GM06990 (cell line): ENCODE measurements around the gene C1orf50.
A peak's percentile ranks its signal among the peaks of the same experiment; 100 is the strongest.
"Not testable (repeated sequence)": the region's sequence is repeated elsewhere in the genome, so short reads cannot be mapped to it uniquely, and the experiment has no call there.

Experiments used
- DNase-seq: peaks from one replicate; pipeline ENCODE4 v3.0.0-alpha.2; 2011; ENCODE audit not compliant: insufficient read length; ENCODE audit errors: extremely low read depth
- H3K27me3 ChIP-seq: replicated peaks from 2 replicates; pipeline ENCODE4 v1.6.0; 2011; ENCODE audit warnings: low read length; ENCODE audit not compliant: control insufficient read depth, insufficient read depth
- H3K36me3 ChIP-seq: 2 replicates; pipeline ENCODE4 v1.5.1; 2011; ENCODE audit warnings: low read length; ENCODE audit not compliant: control insufficient read depth, insufficient read depth
- H3K4me3 ChIP-seq: replicated peaks from 2 replicates; pipeline ENCODE4 v1.5.1; 2011; ENCODE audit warnings: low read depth, mild to moderate bottlenecking, control low read depth, low read length
- TF ChIP-seq, protein P1 (sequence below): IDR thresholded peaks from 2 replicates; pipeline ENCODE4 v1.5.1; 2011; ENCODE audit warnings: low read length, control low read depth, mild to moderate bottlenecking, inconsistent platforms; ENCODE audit not compliant: insufficient read depth, poor library complexity, severe bottlenecking

C1orf50 gene

DNA sequence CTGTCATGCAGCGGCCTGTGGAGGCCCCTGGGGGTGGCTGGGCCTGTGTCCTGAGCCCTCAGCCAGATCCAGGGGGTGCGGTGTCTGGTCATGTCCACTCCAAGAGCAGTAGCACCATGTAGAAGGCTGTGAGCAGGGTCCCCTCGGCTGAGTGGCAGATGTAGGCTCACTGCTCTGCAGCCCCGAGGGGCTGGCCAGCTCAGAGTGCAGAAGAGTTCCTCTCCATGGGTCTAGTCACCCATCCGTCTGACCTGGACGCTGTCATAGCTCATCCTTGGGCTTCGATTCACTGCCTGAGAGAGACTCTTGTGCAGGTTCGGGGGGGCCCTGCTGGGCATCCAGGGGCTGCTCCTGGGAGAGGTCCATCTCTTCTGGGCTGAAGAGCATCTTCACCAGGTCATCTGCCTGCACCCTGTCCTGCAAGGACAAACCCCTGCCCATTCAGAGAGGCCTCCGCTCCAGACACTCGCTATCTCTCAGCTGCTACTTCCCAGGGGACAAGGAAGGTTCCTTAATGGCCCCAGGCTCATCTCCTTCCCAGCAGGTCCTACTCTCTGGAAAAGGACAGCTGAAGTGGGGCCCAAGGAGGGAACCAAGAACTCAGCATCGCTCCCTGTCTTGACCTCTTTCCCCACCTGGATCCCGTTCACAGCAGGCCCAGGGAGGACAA, 20.5 kb upstream of the C1orf50 start:
- H3K36me3 ChIP-seq: peaks cover 23% of the 10 kb centered on the region
- no peak for DNase-seq
- TF ChIP-seq, protein P1, sequence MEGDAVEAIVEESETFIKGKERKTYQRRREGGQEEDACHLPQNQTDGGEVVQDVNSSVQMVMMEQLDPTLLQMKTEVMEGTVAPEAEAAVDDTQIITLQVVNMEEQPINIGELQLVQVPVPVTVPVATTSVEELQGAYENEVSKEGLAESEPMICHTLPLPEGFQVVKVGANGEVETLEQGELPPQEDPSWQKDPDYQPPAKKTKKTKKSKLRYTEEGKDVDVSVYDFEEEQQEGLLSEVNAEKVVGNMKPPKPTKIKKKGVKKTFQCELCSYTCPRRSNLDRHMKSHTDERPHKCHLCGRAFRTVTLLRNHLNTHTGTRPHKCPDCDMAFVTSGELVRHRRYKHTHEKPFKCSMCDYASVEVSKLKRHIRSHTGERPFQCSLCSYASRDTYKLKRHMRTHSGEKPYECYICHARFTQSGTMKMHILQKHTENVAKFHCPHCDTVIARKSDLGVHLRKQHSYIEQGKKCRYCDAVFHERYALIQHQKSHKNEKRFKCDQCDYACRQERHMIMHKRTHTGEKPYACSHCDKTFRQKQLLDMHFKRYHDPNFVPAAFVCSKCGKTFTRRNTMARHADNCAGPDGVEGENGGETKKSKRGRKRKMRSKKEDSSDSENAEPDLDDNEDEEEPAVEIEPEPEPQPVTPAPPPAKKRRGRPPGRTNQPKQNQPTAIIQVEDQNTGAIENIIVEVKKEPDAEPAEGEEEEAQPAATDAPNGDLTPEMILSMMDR: no peak
- no peak overlapping the region for H3K4me3 ChIP-seq
- no peaks in the 10 kb centered on the region for H3K27me3 ChIP-seq

DNA sequence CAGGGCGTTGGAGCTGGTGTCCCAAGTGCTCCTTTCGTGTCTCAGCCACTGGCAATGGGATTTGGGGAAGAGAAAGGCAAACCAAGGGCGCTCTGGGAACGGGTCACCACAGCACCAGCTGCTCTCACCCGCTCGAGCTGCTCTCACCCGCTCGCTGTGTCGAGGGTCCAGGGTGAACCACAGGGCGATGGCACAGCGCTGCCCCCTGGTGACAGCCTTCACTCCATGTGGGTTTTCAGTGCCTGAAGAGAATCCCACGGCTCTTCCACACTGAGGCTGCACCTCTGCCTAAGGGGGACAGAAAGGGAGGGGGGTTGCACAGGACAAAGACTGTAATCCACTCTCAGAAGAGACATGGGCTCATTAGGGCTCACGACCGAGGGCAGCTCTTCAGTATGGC, 19.9 kb upstream of the C1orf50 start:
- TF ChIP-seq, protein P1: peak; percentile 78
- no peak overlapping the region for H3K4me3 ChIP-seq
- H3K36me3 ChIP-seq: peaks cover 27% of the 10 kb centered on the region
- H3K27me3 ChIP-seq: no peaks in the 10 kb centered on the region
- DNase-seq: no peak

DNA sequence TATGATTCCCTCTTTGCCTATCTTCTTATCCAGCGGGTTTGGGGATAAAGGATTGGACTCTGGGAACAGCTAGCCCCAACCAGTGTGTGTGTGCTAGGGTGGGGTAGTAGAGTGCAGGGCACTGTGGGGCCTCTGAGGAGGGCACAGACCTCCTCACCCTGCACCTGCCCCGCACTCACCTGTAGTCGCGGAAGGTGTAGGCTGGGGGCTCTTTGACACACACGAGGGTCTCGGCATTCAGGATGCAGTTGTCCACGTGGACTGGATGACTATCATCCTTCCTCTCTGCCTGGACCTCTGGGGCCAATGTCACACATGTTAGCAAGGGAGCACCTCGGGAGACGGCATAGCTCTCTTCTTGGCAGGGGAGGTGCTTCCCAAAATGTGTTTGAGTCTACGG, 19.0 kb upstream of the C1orf50 start:
- TF ChIP-seq, protein P1: no peak
- H3K4me3 ChIP-seq: no peak overlapping the region
- H3K27me3 ChIP-seq: no peaks in the 10 kb centered on the region
- H3K36me3 ChIP-seq: peaks cover 33% of the 10 kb centered on the region
- no peak for DNase-seq

DNA sequence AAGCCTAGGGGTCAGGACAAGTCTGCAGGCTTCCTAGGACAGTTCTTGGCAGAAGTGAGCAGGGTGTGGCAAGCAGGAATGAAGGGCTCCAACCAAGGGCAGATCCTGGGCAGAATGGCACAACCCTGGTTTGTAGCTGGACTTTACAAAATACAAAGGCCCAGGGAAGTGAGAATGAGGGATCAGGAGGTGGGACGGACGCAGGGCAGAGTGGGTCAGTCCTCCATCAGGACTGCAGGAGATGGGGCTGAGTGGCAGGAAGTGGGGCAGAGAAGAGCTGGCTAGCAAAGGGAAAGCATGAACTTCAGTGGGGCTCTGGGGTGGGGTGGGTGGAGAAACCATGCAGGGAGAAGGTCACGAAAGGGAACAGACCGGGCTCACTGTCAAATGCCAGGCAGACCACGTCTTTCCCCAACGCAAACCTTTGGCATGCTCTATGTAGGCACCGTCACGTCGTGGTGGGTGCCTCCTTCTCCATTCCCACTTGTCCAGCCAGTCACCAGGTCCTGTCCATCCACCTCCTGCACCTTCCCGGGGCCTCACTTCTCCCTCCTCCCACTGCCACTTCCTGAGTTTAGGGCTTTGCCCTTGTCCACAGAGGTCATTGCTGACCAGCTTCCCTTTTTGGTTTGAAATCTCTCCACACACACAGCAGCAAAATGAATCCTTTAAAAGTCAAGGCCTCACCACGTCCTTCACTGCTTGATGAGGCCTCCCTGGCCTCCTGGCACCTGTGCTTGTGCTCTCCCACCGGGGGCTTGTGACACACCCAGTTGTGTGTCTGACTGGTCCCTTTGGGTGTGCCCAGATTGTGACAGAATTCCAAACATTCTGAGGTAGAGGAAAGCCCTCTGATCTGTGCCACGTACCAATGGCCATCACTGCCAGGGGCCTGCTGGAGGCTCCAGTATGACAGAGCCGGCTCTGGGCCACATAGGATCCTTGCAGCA, 18.3 kb upstream of the C1orf50 start:
- Histone ChIP-seq H3K4me3 (no peak overlapping the region), H3K36me3 (peaks cover 33% of the 10 kb centered on the region), H3K27me3 (no peaks in the 10 kb centered on the region)
- TF ChIP-seq, protein P1: no peak
- DNase-seq: no peak

DNA sequence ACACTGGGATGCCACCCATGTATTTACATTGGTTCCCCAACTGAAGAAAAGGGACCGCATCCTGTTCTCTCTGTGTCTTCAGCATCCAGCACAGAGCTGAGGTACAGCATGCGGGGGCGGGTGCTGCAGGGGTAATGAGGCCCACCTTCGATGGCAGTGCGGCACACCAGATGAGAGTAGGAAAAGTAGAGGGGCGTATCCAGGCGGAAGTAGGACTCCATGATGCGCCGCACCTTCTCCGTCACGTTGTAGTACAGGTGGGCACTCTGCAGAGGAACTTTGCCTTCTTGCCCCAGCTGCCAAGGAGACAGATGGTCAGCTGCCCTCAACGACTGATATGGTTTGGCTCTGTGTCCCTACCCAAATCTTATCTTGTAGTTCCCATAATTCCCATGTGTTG, 17.0 kb upstream of the C1orf50 start:
- no peaks in the 10 kb centered on the region for H3K27me3 ChIP-seq
- no peak overlapping the region for H3K4me3 ChIP-seq
- H3K36me3 ChIP-seq: peaks cover 42% of the 10 kb centered on the region
- DNase-seq: no peak
- TF ChIP-seq, protein P1: no peak

DNA sequence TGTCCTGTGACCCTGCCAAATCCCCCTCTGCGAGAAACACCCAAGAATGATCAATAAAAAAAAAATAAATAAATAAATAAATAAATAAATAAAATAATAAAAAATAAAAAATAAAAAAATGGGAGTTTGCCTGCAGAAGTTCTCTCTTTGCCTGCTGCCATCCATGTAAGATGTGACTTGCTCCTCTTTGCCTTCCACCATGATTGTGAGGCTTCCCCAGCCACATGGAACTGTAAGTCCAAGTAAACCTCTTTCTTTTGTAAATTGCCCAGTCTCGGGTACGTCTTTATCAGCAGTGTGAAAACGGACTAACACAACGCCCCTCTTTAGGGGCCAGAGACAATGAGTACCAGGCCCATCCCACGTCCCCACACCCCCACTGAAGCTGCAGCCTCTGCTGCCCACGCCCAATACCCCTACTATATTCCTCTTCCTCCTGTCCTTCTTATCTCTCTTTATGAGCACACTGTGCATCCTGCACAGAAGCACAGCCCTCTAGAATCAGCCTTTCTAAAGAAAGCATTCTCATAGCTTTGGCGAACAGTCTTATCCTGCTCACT, 15.5 kb upstream of the C1orf50 start:
- H3K27me3 ChIP-seq, DNase-seq, H3K4me3 ChIP-seq: not testable (repeated sequence)
- H3K36me3 ChIP-seq: peaks cover 40% of the 10 kb centered on the region
